AG04449 (cell line): ENCODE measurements around the gene AIP.

Experiments
- CTCF ChIA-PET: fragments of 350-600 bp; formaldehyde crosslinking; extraction: SDS; loops from one replicate; lab custom pipeline; 2021; ENCODE audit warnings: antibody characterized with exemption; lab: Yijun Ruan, JAX
- POLR2A ChIA-PET: fragments of 400-600, 350-600 bp; formaldehyde crosslinking; extraction: SDS; loops from one replicate; lab custom pipeline; 2020; ENCODE audit warnings: antibody characterized with exemption, inconsistent platforms; lab: Yijun Ruan, JAX
- DNase-seq: peaks from one replicate; pipeline ENCODE4 v3.0.0-alpha.2; 2010; ENCODE audit warnings: low read depth, low spot score
- H3K4me3 ChIP-seq: 2 replicates; pipeline ENCODE4 v1.5.1; 2011; ENCODE audit warnings: low read depth, mild to moderate bottlenecking, control low read depth, low read length
- TF ChIP-seq, protein P1 (sequence below): IDR thresholded peaks from one replicate; pipeline ENCODE4 v1.5.1; 2011; ENCODE audit warnings: mild to moderate bottlenecking, moderate library complexity, low read length, control low read depth, inconsistent platforms; ENCODE audit not compliant: insufficient read depth; ENCODE audit errors: missing control alignments

AIP gene

DNA sequence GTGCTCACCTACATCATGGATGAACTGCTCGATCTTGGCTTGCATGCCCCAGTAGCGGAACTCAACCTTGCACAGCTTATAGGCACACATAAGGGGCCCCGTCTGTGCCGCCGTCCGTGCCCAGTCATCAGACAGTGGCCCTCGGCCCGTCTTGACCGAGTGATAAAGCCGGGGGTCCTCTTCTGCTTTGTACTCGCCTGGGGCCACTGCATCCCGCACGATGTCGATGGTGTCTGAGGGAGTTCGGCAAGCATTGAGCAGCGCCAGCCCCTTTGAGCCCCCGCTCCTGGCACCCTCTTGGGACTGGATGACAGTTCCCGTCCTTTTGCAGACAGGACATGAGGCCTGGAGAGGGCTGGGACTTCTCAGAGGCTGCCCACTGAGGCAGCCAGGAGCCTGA lies 19.0 kb downstream of the AIP start:
- CTCF ChIA-PET: interaction anchor here (1.2 kb wide), 1 partner anchor 239 kb away, joined by 3 read pairs; no protein-coding TSS in a partner anchor
- DNase-seq: no peak

DNA sequence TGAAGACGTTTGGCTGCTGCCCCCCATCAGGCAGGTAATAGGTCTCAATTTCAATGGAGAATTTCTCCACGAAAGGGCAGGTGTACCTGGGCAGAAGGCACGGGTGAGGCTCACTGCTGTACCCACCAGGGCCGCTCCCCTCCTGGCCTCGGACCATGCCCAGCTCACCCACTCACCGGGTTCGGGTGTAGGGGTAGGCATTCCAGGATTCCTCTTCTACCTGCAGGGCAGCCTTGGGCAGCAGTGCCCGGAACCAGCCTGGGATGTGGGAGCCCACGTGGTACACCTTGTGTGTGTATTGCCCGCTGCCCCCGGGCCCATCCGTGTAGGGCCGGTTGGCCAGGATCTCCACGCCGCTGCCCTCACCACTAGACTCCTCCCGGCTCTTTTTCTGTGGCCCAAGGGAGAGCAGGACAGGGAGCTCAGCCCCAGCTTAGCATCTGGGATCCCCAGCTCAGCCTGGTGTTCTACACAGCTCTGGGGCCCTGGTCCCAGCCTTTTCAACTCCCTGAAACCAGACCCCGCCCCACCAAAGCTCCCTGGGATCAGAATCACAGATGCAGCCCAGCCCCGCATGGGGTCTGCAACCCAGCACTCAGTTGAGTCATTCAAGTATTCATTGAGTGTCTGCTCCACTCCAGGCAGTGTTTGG lies 19.6 kb downstream of the AIP start:
- CTCF ChIA-PET: interaction anchor here (1.0 kb wide), 1 partner anchor 101 kb away, joined by 4 read pairs; the partner anchor contains the start of gene PPP1CA
- POLR2A ChIA-PET: no interaction called here
- TF ChIP-seq, protein P1, sequence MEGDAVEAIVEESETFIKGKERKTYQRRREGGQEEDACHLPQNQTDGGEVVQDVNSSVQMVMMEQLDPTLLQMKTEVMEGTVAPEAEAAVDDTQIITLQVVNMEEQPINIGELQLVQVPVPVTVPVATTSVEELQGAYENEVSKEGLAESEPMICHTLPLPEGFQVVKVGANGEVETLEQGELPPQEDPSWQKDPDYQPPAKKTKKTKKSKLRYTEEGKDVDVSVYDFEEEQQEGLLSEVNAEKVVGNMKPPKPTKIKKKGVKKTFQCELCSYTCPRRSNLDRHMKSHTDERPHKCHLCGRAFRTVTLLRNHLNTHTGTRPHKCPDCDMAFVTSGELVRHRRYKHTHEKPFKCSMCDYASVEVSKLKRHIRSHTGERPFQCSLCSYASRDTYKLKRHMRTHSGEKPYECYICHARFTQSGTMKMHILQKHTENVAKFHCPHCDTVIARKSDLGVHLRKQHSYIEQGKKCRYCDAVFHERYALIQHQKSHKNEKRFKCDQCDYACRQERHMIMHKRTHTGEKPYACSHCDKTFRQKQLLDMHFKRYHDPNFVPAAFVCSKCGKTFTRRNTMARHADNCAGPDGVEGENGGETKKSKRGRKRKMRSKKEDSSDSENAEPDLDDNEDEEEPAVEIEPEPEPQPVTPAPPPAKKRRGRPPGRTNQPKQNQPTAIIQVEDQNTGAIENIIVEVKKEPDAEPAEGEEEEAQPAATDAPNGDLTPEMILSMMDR: no peak
- no peak overlapping the region for H3K4me3 ChIP-seq
- DNase-seq: no peak

More for the DNA sequence above, 19.0 kb downstream of the AIP start:
- POLR2A ChIA-PET: no interaction called here
- H3K4me3 ChIP-seq: no peak overlapping the region
- TF ChIP-seq, protein P1: no peak

- no peak for DNase-seq
- CTCF ChIA-PET: interaction anchor here (1.0 kb wide), 1 partner anchor 102 kb away, joined by 4 read pairs; the partner anchor contains the start of gene PPP1CA
- peak overlapping the region; percentile 76 for H3K4me3 ChIP-seq
- POLR2A ChIA-PET: no interaction called here
- TF ChIP-seq, protein P1: no peak
Measured at GRCh38 chr11:67503119-67504004, 20.5 kb downstream of the AIP start.

- CTCF ChIA-PET: interaction anchor here (1.2 to 1.6 kb wide), 2 partner anchors 21 to 150 kb away, joined by 4 to 5 read pairs; partner anchors contain the start of gene AIP
- TF ChIP-seq, protein P1: no peak
- no peak for DNase-seq
- peak overlapping the region; percentile 76 for H3K4me3 ChIP-seq
- POLR2A ChIA-PET: interaction anchor here (0.7 kb wide), 2 partner anchors 103 to 106 kb away, joined by 3 read pairs; partner anchors contain the start of gene PPP1CA
Measured at GRCh38 chr11:67504005-67504949, 21.5 kb downstream of the AIP start.

GRCh38 chr11:67504950-67505581 lies 22.2 kb downstream of the AIP start, which contains the start of gene PITPNM1:
TSS of gene PITPNM1 (minus strand) at chr11:67505363. CDS start at chr11:67504180, 1,183 bp downstream.
- H3K4me3 ChIP-seq: peak within 1 kb of the TSS; percentile 76
- ChIA-PET CTCF (interaction anchor here (0.6 to 1.7 kb wide), 9 partner anchors 14 to 160 kb away, joined by 3 to 14 read pairs (median 5); partner anchors contain the start of genes AIP, PPP1CA and RAD9A), POLR2A (interaction anchor here (0.7 kb wide), 1 partner anchor 107 kb away, joined by 3 read pairs; no protein-coding TSS in a partner anchor)
- TF ChIP-seq, protein P1: no peak
- no peak for DNase-seq
